SK-N-SH treated with all-trans-retinoic acid at 6 μM for 48 hours (cell line): Measurements from ENCODE around the gene RAB7B.

Source experiments
- ARNTL ChIP-seq: fragments of 450-650 bp; formaldehyde crosslinking; IDR thresholded peaks from 2 replicates; pipeline ENCODE4 v1.5.0; 2020; ENCODE audit warnings: low read depth, mild to moderate bottlenecking, moderate library complexity, borderline replicate concordance
- BACH2 ChIP-seq: fragments of 250-450 bp; sonication (Bioruptor Pico); IDR thresholded peaks from 2 replicates; pipeline ENCODE4 v1.9.0; 2021; ENCODE audit warnings: mild to moderate bottlenecking, borderline replicate concordance
- CREB5 ChIP-seq: fragments of 250-450 bp; sonication (Bioruptor Pico); IDR thresholded peaks from 2 replicates; pipeline ENCODE4 v1.5.1; 2020; ENCODE audit warnings: low read depth, mild to moderate bottlenecking, moderate library complexity
- CSRNP3 ChIP-seq: fragments of 250-450 bp; sonication (Bioruptor Pico); IDR thresholded peaks from 2 replicates; pipeline ENCODE4 v1.5.1; 2021; ENCODE audit warnings: mild to moderate bottlenecking, moderate library complexity
- GLIS3 ChIP-seq: fragments of 250-450 bp; sonication (Bioruptor Pico); IDR thresholded peaks from 2 replicates; pipeline ENCODE4 v1.5.0; 2020; ENCODE audit warnings: mild to moderate bottlenecking, moderate library complexity
- ISL1 ChIP-seq: fragments of 250-450 bp; sonication (Bioruptor Pico); IDR thresholded peaks from 2 replicates; pipeline ENCODE4 v2.1.2; 2022; ENCODE audit warnings: mild to moderate bottlenecking, moderate library complexity
- POU6F1 ChIP-seq: fragments of 250-450 bp; sonication (Bioruptor Pico); IDR thresholded peaks from 2 replicates; pipeline ENCODE4 v1.8.0; 2021; ENCODE audit warnings: low read depth, mild to moderate bottlenecking, moderate library complexity, borderline replicate concordance
- PPARA ChIP-seq: fragments of 250-450 bp; sonication (Bioruptor Pico); IDR thresholded peaks from 2 replicates; pipeline ENCODE4 v1.5.0; 2020; ENCODE audit warnings: mild to moderate bottlenecking, borderline replicate concordance
- RARB ChIP-seq: fragments of 250-450 bp; sonication (Bioruptor Pico); IDR thresholded peaks from 2 replicates; pipeline ENCODE4 v1.8.0; 2021; ENCODE audit warnings: mild to moderate bottlenecking, moderate library complexity
- SNAI2 ChIP-seq: fragments of 250-450 bp; sonication (Bioruptor Pico); IDR thresholded peaks from 2 replicates; pipeline ENCODE4 v1.5.0; 2020; ENCODE audit warnings: mild to moderate bottlenecking, moderate library complexity
- TCF4 ChIP-seq: fragments of 250-450 bp; sonication (Bioruptor Pico); IDR thresholded peaks from 2 replicates; pipeline ENCODE4 v1.8.0; 2021; ENCODE audit warnings: mild to moderate bottlenecking, moderate library complexity, borderline replicate concordance
- TSHZ2 ChIP-seq: fragments of 250-450 bp; sonication (Bioruptor Pico); IDR thresholded peaks from 2 replicates; pipeline ENCODE4 v1.5.0; 2020; ENCODE audit warnings: mild to moderate bottlenecking, moderate library complexity
- ZFP30 ChIP-seq: fragments of 450-650 bp; formaldehyde crosslinking; IDR thresholded peaks from 2 replicates; pipeline ENCODE4 v1.5.0; 2022; ENCODE audit warnings: mild to moderate bottlenecking, moderate library complexity
- ZNF565 ChIP-seq: fragments of 450-650 bp; formaldehyde crosslinking; conservative IDR thresholded peaks from 2 replicates; pipeline ENCODE4 v1.5.0; 2020; ENCODE audit warnings: low read depth, mild to moderate bottlenecking, moderate library complexity

- no peak for TF ChIP-seq POU6F1
- no peak for TF ChIP-seq GLIS3 (CRISPR knock-in tag)
- TF ChIP-seq SNAI2 (CRISPR knock-in tag), result no peak
- TF ChIP-seq ARNTL (CRISPR knock-in tag), result no peak
- TF ChIP-seq TSHZ2 (CRISPR knock-in tag), result no peak
- TF ChIP-seq RARB (CRISPR knock-in tag), result no peak
- TF ChIP-seq CREB5 (CRISPR knock-in tag), result no peak
- TF ChIP-seq ZNF565 (CRISPR knock-in tag), result no peak
- no peak for TF ChIP-seq ZFP30 (CRISPR knock-in tag)
- TF ChIP-seq TCF4 (CRISPR knock-in tag), result no peak
- no peak for TF ChIP-seq CSRNP3 (CRISPR knock-in tag)
- no peak for TF ChIP-seq ISL1
- no peak for TF ChIP-seq BACH2 (CRISPR knock-in tag)
- TF ChIP-seq PPARA (CRISPR knock-in tag), result no peak
These were observed 17.7 kb downstream of the RAB7B start for GRCh38 chr1:205985330-205986005.
